B cell (primary cell): ENCODE data around the gene RAB11FIP3.

Experiments
- EZH2 ChIP-seq: IDR thresholded peaks from 2 replicates; pipeline ENCODE4 v1.6.1; 2012; ENCODE audit warnings: borderline replicate concordance, low read depth, mild to moderate bottlenecking, moderate library complexity, low read length; ENCODE audit not compliant: insufficient read depth, poor library complexity, severe bottlenecking
- TF ChIP-seq, protein P1 (sequence below): fragments of 200-600 bp; IDR thresholded peaks from one replicate; pipeline ENCODE4 v1.8.0; 2022; ENCODE audit warnings: antibody characterized with exemption, mild to moderate bottlenecking

DNA sequence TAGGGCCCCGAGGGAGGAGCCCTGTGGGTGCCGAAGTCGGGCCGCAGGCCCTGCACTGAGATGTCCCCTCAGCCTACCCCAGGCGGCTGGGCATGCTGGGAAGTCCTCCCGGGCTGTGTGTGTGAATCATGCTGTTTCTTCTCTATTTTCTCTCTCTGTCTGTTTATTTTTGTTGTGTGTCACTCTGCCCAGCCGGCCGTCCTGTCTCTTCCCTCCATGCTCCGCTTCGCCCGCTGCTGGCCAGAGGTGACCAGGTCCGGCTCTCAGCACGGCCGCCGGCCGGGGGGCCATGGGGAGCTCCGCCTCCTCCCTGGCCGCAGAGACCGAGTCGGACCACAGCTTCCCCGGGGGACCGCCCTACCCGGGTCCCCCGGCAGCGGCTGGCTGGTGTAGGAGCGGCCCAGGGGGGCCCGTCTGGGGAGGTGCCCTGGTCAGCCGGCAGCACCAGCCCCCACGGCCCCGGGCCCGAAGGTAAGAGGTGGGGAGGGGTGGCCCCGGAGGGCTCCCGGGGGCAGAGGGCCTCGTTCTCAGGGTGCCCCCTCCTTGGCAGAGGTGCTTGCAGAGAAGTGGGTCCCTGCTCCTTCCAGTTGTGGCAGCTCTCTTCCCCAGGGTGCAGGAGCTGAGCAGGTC, 114.6 kb downstream of the RAB11FIP3 start:
- TF ChIP-seq, protein P1, sequence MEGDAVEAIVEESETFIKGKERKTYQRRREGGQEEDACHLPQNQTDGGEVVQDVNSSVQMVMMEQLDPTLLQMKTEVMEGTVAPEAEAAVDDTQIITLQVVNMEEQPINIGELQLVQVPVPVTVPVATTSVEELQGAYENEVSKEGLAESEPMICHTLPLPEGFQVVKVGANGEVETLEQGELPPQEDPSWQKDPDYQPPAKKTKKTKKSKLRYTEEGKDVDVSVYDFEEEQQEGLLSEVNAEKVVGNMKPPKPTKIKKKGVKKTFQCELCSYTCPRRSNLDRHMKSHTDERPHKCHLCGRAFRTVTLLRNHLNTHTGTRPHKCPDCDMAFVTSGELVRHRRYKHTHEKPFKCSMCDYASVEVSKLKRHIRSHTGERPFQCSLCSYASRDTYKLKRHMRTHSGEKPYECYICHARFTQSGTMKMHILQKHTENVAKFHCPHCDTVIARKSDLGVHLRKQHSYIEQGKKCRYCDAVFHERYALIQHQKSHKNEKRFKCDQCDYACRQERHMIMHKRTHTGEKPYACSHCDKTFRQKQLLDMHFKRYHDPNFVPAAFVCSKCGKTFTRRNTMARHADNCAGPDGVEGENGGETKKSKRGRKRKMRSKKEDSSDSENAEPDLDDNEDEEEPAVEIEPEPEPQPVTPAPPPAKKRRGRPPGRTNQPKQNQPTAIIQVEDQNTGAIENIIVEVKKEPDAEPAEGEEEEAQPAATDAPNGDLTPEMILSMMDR = no peak
- TF ChIP-seq EZH2 = no peak
